Measurements from ENCODE around the gene RPS6KL1. TPM values are rescaled to one million over a fixed set of nuclear protein-coding genes. Genes with fewer than 3 reads are reported as not detected.

The RPS6KL1 gene
- polyA plus RNA-seq, 2 of the 4 experiments (the other 2 are of a cell fraction): 0.32 to 0.99 TPM

DNA sequence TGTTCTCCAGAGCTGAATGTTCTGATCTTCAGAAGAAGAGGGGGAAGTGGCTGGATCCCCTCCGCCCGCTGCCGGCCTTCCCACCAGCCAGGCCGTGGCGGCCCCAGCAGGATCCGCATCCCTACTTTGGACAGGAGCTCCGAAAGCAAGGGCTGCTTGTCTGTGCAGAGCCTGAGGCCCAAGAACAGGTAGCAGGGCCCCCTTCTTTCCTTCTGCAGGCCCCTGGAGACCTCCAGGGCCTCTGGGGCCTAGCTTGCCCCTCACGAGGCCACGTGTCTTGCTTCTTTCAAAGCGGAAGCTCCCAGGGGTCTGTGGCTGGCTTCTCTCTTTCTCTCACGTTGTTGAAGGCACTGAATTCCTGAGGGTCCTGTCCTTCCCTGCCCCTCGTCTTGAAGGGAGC, 19.1 kb upstream of the RPS6KL1 start:
- Histone ChIP-seq H3K4me3 (no peak overlapping the region), H3K4me1 (peaks cover 23% of the 10 kb centered on the region), H3K9me3 (no peaks in the 10 kb centered on the region), H3K27ac (no peak overlapping the region), H3K4me2 (no peak overlapping the region)
- FAIRE-seq: no peak
- no peak for TF ChIP-seq HDAC2 (IDR thresholded peaks at IDR 0.05)
- TF ChIP-seq, protein P1, sequence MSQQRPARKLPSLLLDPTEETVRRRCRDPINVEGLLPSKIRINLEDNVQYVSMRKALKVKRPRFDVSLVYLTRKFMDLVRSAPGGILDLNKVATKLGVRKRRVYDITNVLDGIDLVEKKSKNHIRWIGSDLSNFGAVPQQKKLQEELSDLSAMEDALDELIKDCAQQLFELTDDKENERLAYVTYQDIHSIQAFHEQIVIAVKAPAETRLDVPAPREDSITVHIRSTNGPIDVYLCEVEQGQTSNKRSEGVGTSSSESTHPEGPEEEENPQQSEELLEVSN (IDR thresholded peaks at IDR 0.05; ENCODE audit: borderline replicate concordance, low read depth): no peak
- TF ChIP-seq, protein P2, sequence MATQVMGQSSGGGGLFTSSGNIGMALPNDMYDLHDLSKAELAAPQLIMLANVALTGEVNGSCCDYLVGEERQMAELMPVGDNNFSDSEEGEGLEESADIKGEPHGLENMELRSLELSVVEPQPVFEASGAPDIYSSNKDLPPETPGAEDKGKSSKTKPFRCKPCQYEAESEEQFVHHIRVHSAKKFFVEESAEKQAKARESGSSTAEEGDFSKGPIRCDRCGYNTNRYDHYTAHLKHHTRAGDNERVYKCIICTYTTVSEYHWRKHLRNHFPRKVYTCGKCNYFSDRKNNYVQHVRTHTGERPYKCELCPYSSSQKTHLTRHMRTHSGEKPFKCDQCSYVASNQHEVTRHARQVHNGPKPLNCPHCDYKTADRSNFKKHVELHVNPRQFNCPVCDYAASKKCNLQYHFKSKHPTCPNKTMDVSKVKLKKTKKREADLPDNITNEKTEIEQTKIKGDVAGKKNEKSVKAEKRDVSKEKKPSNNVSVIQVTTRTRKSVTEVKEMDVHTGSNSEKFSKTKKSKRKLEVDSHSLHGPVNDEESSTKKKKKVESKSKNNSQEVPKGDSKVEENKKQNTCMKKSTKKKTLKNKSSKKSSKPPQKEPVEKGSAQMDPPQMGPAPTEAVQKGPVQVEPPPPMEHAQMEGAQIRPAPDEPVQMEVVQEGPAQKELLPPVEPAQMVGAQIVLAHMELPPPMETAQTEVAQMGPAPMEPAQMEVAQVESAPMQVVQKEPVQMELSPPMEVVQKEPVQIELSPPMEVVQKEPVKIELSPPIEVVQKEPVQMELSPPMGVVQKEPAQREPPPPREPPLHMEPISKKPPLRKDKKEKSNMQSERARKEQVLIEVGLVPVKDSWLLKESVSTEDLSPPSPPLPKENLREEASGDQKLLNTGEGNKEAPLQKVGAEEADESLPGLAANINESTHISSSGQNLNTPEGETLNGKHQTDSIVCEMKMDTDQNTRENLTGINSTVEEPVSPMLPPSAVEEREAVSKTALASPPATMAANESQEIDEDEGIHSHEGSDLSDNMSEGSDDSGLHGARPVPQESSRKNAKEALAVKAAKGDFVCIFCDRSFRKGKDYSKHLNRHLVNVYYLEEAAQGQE (IDR thresholded peaks at IDR 0.05): no peak
- TF ChIP-seq RAD21 (conservative IDR thresholded peaks at IDR 0.05 in 1 of 2, IDR thresholded peaks at IDR 0.05 in 1 of 2): no peak
- TF ChIP-seq JUNB (IDR thresholded peaks at IDR 0.05): no peak
- TF ChIP-seq HEYL (CRISPR knock-in tag; IDR thresholded peaks at IDR 0.05): no peak
- TF ChIP-seq JUN (IDR thresholded peaks at IDR 0.05): no peak
- no peak for TF ChIP-seq HOXB5 (CRISPR knock-in tag; IDR thresholded peaks at IDR 0.05)
- no peak for TF ChIP-seq ZSCAN20 (CRISPR knock-in tag; IDR thresholded peaks at IDR 0.05)
- no peak for TF ChIP-seq POLR2AphosphoS2 (conservative IDR thresholded peaks at IDR 0.05; ENCODE audit: low read length)
- TF ChIP-seq FOXS1 (CRISPR knock-in tag; IDR thresholded peaks at IDR 0.05): no peak
- TF ChIP-seq RNF2 (IDR thresholded peaks at IDR 0.05; ENCODE audit: borderline replicate concordance, low read depth): no peak
- TF ChIP-seq CHD4 (IDR thresholded peaks at IDR 0.05; ENCODE audit: borderline replicate concordance): no peak
- no peak for TF ChIP-seq ZNF302 (CRISPR knock-in tag; IDR thresholded peaks at IDR 0.05)
- TF ChIP-seq, protein P3, sequence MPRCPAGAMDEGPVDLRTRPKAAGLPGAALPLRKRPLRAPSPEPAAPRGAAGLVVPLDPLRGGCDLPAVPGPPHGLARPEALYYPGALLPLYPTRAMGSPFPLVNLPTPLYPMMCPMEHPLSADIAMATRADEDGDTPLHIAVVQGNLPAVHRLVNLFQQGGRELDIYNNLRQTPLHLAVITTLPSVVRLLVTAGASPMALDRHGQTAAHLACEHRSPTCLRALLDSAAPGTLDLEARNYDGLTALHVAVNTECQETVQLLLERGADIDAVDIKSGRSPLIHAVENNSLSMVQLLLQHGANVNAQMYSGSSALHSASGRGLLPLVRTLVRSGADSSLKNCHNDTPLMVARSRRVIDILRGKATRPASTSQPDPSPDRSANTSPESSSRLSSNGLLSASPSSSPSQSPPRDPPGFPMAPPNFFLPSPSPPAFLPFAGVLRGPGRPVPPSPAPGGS (IDR thresholded peaks at IDR 0.05): no peak
- no peak for TF ChIP-seq NPAS2 (CRISPR knock-in tag; IDR thresholded peaks at IDR 0.05; ENCODE audit: borderline replicate concordance)
- DNase-seq (ENCODE audit: low read depth in 1 of 2, low spot score in 1 of 2): no peak
- WGBS (ENCODE audit: missing lambda C conversion rate): 86% methylated on average over 12 of the region's 12 CpGs
- ATAC-seq: no peak
- ChIA-PET POLR2A (interaction anchor here (0.6 to 1.0 kb wide), 2 partner anchors 13 to 164 kb away, joined by 3 to 4 read pairs; partner anchors contain the start of gene PGF), CTCF (interaction anchor here (1.4 to 7.9 kb wide), 4 partner anchors 15 to 330 kb away, joined by 3 to 105 read pairs (median 26); partner anchors contain the start of genes LTBP2 and PGF)

DNA sequence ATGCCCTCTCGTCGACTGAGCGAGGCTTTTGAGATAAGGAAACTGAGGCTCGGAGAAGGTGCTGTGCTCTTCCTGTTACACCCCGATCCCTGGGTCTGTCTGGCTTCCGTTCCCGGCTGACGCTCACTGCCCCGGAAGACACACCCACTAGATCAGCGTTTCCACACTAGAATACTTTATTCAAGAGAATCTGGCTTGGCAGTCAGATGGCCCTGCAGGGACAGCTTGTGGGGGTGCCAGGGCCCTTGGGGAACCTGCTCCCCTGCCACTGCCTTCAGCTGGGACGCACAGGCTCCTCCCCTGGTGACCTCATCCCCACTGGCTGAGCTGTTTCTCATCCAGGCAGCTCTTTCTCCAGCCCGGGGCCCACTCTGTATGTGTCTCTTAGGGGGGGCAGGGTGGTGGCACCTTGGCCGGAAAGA, 18.6 kb upstream of the RPS6KL1 start:
- ChIA-PET CTCF (interaction anchor here (0.6 to 7.9 kb wide), 6 partner anchors 15 to 329 kb away, joined by 3 to 105 read pairs (median 7); partner anchors contain the start of genes LTBP2 and PGF), POLR2A (interaction anchor here (1.0 kb wide), 1 partner anchor 14 kb away, joined by 3 read pairs; the partner anchor contains the start of gene PGF)
- no peak for ATAC-seq
- H3K4me3 ChIP-seq: no peak overlapping the region
- no peak overlapping the region for H3K4me2 ChIP-seq
- peaks cover 23% of the 10 kb centered on the region for H3K4me1 ChIP-seq
- no peak overlapping the region for H3K27ac ChIP-seq
- no peak for DNase-seq (ENCODE audit: low read depth in 1 of 2, low spot score in 1 of 2)
- FAIRE-seq: no peak
- 76% methylated on average over 12 of the region's 13 CpGs for WGBS (ENCODE audit: missing lambda C conversion rate)
- H3K9me3 ChIP-seq: no peaks in the 10 kb centered on the region
- TF ChIP-seq FOSL2 (IDR thresholded peaks at IDR 0.05) (no peak), FOSL2 (CRISPR knock-in tag; IDR thresholded peaks at IDR 0.05) (no peak), HOXB5 (CRISPR knock-in tag; IDR thresholded peaks at IDR 0.05) (no peak), CHD2 (IDR thresholded peaks at IDR 0.05; ENCODE audit: low read length, partially characterized antibody) (no peak), EHF (CRISPR knock-in tag; IDR thresholded peaks at IDR 0.05) (no peak), HDAC2 (IDR thresholded peaks at IDR 0.05) (no peak), ZSCAN20 (CRISPR knock-in tag; IDR thresholded peaks at IDR 0.05) (no peak), ZNF302 (CRISPR knock-in tag; IDR thresholded peaks at IDR 0.05) (no peak), ZC3H11A (IDR thresholded peaks at IDR 0.05) (no peak), TFCP2L1 (CRISPR knock-in tag; IDR thresholded peaks at IDR 0.05) (no peak), RARB (CRISPR knock-in tag; IDR thresholded peaks at IDR 0.05) (no peak), EHMT2 (IDR thresholded peaks at IDR 0.05; ENCODE audit: low read depth) (no peak), GATA3 (IDR thresholded peaks at IDR 0.05; ENCODE audit: borderline replicate concordance) (no peak)
- TF ChIP-seq, protein P4, sequence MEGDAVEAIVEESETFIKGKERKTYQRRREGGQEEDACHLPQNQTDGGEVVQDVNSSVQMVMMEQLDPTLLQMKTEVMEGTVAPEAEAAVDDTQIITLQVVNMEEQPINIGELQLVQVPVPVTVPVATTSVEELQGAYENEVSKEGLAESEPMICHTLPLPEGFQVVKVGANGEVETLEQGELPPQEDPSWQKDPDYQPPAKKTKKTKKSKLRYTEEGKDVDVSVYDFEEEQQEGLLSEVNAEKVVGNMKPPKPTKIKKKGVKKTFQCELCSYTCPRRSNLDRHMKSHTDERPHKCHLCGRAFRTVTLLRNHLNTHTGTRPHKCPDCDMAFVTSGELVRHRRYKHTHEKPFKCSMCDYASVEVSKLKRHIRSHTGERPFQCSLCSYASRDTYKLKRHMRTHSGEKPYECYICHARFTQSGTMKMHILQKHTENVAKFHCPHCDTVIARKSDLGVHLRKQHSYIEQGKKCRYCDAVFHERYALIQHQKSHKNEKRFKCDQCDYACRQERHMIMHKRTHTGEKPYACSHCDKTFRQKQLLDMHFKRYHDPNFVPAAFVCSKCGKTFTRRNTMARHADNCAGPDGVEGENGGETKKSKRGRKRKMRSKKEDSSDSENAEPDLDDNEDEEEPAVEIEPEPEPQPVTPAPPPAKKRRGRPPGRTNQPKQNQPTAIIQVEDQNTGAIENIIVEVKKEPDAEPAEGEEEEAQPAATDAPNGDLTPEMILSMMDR (IDR thresholded peaks at IDR 0.05): no peak
- TF ChIP-seq, protein P3 (IDR thresholded peaks at IDR 0.05): no peak
- TF ChIP-seq, protein P5, sequence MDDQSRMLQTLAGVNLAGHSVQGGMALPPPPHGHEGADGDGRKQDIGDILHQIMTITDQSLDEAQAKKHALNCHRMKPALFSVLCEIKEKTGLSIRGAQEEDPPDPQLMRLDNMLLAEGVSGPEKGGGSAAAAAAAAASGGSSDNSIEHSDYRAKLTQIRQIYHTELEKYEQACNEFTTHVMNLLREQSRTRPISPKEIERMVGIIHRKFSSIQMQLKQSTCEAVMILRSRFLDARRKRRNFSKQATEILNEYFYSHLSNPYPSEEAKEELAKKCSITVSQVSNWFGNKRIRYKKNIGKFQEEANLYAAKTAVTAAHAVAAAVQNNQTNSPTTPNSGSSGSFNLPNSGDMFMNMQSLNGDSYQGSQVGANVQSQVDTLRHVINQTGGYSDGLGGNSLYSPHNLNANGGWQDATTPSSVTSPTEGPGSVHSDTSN (IDR thresholded peaks at IDR 0.05): no peak
- TF ChIP-seq, protein P6, sequence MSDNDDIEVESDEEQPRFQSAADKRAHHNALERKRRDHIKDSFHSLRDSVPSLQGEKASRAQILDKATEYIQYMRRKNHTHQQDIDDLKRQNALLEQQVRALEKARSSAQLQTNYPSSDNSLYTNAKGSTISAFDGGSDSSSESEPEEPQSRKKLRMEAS (IDR thresholded peaks at IDR 0.05): no peak

All from A549 (cell line).